ENCODE measurements around the gene EIF2S2.

The EIF2S2 gene

DNA sequence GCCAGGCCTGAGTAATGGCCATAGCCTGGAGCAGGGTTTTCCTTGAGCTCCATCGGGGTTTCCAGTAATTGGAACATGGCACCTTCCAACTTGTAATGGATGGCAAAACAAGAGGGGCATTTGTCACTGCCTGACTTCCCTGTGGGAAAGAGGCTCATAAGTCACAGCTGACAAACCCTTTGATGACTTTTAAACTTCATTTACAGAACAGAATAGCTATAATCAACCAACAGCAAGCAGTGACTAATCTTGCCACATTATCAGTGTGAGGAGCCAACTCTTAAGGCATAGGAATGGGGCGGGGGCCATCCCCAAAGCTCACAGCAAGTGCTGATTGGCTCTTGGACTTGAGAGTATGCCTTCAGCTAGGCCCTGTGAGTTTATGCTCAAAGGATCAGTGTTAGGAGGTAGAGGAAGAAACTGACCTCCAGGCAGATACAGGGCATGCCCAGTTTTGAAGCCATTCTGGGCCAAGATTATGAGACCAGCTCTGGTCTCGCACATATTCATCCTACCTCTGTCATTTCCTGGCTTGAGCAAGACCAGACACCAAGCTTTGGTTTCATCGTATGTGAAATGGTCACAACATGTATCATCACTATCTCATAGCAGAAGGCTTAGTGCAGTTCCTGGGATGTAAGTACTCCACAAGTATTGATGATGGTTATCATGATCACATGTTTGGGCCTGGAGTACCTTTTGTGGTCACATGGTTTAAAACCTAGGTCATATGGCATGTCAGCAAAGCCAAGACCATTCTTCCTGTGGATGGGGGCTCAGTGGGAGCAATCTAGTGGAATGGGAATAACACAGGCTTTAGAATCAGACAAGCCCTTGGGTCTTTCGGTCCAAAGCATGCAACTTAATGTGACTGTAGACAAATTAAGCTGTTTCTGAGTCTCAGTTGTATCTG, 49.2 kb downstream of the EIF2S2 start:
- DNase-seq (ENCODE audit: low read depth) = no peak

DNA sequence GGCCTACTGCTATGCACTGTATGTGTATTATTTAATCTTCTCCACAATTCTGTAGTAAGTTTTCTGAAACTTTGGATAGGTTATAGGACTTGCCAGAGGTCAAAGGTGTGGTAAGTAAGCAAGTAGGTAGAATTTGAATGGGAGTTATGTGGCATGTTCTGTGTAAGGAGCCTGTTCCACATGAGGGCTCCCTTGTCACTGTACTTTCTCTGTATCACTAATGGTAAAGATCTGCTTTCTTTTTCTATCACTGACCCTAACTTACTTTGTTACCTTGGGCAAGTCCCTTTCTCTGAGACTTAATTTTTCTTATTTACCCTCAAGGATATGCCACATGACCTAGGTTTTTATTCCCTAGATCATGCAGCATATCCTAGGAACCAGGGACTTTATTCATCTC, 50.3 kb downstream of the EIF2S2 start:
- no peak for DNase-seq (ENCODE audit: low read depth)

DNA sequence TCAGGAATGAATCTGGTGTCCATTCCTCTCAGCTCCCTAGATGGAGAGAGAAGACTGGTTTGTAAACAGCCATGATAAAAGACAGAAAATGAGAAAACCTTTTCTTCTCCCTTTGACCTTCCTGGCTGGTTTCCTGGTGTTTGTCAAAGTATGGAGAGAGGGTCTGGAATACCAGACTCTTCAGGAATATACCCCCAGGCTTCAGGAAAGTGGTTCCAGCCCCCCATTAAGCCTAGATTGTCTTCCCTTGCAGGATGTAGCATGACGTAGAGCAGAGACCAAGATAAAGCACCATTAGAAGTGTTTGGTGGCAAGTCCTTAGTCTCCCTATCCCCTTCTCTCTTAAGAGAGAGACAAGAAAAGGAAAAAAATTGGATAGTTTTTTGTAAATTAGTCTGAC, 51.1 kb downstream of the EIF2S2 start:
- DNase-seq (ENCODE audit: low read depth) = no peak

DNA sequence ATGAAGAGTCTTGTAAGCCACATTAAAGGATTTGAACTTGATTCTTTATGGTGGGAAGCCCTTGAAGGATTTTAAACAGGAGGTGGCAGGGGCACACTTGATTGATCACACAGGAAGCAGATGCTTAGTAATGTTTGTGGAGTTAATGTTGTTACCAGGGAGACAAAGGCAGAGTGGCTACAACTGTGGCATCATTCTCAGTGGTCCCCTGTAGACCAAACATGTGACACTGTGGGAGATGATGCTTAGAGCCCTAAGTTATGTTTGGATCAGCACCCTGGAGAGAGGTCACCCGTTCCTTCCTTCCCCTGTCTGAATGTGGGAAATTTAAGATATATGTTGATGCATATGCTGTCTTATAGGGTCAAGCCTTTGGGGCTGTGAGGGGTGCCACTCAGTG, 53.2 kb downstream of the EIF2S2 start:
- no peak for DNase-seq (ENCODE audit: low read depth)

DNA sequence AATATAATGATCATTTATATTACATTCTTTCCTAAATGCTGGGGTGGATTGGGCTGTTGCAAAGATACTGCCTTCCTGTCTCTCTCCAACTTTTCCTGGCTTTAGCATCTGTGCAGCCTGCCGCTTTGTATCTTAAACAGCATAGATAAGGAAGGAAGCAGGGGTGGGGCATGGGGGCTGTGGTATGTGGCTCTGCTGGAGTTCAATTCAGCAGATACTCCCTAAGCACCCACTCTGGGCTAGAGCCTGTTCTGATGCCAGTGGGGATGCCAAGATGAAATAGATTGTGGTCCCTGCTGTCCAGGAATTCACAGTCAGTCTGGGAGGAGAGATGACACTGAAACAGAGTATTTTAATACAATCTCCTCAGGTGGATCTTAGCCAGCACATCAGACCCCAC, 56.8 kb downstream of the EIF2S2 start:
- DNase-seq (ENCODE audit: low read depth) = no peak

DNA sequence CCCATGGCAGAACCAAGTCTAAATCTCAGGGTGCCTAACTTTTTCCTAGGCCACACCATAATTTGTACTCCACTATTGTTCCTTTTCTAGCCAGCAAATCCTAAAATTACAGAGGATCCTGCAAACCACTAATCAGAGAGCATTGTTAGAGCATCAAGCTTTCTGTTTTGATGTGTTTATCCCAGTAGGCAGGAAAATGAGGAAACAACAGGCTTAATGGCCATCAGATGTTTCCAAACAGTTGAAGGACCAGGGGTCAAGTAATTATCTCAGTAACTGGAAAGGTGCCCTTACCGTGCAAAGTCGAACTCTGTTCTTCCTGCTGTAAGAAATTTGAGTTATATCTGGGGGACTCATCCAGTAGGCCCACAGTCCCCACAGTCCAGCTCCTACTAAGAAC, 59.6 kb downstream of the EIF2S2 start:
- DNase-seq (ENCODE audit: low read depth) = no peak

DNA sequence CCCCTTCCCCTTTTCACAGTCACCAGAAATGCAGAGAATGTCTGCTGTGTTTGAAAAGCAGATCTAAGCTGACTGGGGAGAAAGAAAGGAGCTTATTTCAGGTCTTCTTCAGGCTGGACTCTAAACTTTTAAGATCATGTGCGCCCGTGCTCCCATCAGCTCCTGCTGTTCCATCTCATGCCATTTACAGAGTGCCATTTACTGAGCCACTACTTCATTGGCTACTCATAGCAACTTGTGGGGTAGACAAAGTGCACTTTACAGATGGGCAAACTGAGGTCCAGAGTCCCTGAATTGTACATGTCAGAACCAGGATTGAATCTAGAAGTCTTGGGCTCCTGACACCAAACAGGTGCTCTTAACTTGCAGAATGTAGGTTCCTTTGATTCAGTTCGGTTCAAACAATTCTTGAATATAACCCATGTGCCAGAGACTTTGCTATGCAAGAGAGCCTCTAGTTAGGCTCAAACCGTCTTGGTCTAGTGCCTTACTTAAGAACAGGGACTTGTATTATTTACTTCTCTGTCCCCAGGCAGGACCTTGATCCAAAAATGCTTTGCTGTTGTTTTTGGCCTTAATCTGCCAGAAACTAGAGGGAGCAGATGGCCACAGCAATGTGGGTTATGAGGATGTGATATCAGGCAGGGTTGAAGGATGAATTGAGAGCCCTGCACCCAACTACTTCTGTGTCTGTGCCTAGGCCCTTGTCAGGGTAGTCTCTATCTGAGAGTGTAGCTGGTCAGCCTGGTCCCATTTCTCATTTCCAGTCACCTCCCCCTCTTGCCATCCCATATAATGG, 61.9 kb downstream of the EIF2S2 start:
- no peak for DNase-seq (ENCODE audit: low read depth)

DNA sequence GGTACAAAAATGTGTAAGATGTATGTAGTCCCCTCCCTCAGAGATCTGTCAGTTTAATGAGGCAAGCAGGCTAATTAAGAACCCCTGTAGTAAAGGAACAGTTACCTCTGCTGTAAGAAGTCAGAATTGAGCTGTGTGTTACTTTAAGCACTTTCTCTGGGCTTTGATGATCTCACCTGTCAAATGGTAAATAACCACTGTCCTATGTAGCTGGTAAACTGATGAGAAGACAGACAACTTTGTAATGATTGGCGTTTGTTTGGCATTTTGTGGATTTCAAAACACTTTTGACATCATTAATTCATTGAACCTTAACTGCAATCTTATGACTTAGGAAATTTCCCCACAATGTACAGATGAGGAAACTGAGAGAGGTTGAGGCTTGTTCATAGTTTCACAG, 62.7 kb downstream of the EIF2S2 start:
- no peak for DNase-seq (ENCODE audit: low read depth)

DNA sequence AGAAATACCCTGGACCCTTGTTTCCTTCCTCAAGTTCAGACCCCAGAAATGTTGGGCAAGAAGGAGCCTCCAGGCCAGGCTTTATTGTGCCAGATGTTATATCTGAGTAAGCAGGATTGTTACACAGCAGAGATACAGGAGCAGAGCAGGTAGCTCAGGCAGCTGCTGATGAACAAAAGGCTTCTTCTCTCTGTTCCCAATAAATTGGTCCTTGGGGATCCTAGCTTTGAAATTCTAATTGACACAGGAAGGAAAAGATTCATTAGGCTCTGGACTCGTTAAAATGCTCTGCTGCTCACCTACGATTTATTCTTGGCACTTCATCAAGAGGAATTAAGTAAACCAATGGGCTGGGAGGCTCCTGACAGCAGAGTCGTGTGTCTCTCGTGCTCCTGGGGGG, 64.1 kb downstream of the EIF2S2 start:
- no peak for DNase-seq (ENCODE audit: low read depth)

DNA sequence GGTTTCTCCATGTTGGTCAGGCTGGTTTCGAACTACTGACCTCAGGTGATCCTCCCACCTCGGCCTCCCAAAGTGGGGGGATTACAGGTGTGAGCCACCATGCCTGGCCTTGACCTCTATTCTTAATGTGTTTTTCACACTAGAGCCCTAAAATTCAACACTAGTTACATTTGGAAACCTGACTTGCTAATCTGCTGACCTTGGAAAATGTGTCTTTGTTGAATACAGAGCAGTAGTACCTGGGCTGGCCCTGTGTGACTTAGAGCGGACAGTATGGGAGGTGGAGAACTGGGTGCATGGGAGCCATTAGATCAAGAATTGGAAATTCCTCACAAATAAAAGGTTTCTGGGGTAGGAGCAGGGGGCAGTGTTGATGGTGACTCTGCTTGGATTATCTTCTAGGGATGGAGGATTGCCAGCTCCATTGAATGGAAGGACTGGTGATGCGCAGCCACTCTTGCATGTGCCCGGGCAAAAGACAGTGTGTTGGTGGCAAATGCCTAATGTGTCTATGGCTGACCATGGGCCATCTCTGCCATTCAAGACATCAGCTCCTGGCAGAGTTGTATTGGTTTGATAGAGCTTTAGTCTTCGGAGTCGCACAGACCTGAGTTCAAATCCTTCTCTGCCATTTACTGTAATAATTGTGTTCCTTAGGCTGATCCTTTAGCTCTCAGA, 64.9 kb downstream of the EIF2S2 start:
- DNase-seq (ENCODE audit: low read depth) = no peak

DNA sequence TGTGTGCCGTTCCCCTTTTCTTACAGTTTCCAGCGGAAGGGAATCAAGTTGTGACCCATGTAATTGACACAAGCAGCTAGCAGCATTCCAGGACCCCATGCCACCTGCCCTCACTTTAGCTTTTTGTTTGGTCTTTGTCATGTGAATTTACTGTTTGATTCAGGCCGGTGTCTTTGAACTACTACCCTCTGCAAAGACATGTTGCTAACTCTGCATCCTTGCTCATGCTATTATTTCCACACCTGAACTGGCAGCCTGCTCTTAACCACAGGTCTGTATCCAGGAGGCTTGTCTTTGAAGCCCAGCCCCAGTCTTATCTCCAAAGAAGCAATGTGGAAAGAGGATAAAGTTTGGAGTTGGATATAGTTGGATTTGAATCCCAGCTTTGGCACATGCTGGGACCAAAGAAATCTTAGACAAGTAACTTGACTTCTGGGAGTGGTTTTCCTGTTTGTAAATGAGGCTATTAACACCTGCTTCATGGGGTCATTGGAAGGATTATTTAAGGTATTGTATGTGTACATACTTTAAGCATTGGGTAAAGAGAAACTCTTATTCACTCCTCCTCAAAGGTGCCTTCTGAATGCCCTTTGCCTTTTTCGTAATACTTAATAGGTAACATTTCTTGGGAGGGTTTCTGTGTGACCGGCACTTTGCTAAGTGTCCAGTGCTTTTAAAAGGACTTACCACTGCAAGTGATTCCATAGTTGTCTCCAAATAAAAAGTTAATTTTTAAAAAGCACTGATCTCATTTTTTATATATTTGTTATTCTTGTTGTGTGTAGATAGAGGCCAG, 65.9 kb downstream of the EIF2S2 start:
- DNase-seq (ENCODE audit: low read depth) = no peak

DNA sequence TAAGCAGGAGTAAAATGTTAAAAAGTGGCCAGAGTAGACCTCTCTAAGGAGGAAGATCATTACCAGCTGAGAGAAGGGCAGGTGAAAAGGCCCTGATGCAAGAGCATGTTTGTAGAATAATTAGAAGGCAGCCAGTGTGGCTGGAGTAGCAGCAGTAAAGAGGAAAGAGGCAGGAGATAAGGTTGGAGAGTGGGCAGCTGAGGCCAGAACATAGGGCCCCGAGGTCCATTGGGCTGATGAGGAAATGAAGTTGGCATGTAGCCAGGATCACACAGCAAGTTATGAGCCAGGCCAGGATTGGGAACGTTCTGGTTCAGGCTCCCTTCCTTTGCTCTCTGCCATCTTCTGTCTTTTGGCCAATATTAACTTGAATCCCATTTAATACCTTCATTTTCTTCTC, 66.7 kb downstream of the EIF2S2 start:
- DNase-seq (ENCODE audit: low read depth) = no peak

DNA sequence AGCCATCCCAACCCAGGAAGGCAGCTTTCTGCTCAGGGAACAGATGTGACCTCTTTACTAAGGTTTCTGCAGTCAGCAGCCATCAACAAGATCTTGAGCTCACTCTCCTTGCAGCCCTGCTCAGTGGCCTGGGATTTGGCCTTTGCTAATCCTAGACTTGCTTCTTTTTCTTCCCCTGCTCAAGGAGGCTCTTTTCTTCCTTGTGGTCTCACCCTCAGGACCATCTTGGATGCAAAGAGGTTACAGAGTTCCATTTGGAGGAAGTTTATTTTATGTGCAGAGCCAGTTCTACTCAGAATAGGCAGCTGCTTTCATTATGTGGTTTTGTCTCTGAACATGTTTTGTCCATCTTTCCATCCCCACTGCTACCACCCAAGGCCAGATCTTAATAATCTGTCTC, 69.0 kb downstream of the EIF2S2 start:
- no peak for DNase-seq (ENCODE audit: low read depth)

DNA sequence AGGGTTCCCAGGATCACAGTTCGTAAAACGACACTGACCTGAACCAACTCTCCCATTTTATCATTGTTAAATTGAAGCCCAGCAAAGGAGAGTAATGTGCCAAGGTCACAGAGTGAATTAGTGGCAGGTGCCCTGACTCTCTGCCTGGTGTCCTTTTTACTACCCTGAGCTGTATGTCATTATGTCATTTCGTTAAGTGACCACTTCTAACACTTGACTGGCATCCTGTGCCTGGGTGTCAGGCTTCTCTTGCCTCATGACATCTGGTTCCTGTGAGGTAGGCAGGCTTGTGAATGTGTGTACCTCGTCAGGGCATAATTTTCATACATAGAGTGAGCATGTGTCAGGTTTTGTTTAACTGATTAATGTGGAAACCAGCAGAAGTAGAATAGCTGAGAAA, 69.8 kb downstream of the EIF2S2 start:
- no peak for DNase-seq (ENCODE audit: low read depth)

DNA sequence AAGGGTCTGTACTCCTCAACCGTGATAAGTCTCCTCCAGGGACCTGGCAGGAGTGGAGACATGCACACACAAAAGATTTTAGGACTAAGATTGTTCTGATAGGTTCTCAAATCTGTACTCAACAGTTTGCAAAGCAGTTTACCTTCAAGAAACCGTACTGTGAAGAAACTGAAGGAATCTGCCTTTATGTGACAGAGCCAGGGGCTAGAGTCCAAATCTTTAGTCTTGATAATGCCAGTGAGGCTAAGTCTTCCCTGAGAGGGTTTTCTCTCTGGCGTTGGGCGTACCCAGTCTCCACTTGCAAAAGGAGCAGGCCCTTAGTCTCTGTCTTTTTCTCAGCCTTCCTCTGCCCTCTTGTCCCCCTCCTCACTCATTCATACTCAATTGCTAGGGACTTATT, 70.8 kb downstream of the EIF2S2 start:
- DNase-seq (ENCODE audit: low read depth) = no peak

DNA sequence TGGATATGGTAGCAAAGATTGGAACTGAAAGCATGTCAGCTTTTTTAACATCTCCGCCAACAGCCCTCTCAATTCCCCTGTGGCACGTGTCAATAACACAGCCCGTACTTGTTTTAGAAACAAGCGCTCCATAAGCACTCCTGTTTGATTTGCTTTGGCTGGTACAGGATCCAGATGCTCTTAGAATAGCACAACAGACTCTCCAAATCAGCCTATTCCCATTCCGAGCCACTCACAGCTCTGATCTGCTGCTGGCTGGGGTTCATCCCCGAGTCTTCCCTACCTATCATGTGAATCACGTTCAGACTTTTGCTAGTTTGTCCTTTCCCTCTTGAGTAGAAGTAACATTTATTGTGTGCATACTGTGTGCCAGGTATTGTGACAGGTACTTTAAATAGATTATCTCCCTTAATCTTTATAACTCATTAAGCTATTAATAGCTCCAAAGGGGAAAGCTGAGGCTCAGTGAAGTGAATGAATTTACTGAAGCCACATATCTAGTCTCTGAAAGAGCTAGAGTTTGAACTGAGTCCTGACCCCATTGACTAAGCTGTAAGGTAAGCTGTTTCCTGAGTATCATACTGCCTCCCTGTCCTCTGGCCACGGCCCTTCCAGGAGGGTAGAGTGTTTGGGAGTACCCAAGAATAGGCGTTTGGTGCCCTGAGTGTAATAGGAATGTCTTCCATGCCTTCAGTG, 71.6 kb downstream of the EIF2S2 start:
- DNase-seq (ENCODE audit: low read depth) = no peak
